WERI-Rb-1 (cell line): ENCODE measurements around the gene DST.

Source experiments
- DNase-seq: peaks from one replicate; pipeline ENCODE4 v3.0.0-alpha.2; 2020
- H3K27ac ChIP-seq: fragments of 250-450 bp; sonication (Bioruptor Pico); 2 replicates; pipeline ENCODE4 v1.5.1; 2020; ENCODE audit warnings: mild to moderate bottlenecking, moderate library complexity
- H3K27me3 ChIP-seq: fragments of 250-450 bp; sonication (Bioruptor Pico); 2 replicates; pipeline ENCODE4 v1.5.1; 2021; ENCODE audit warnings: mild to moderate bottlenecking, low read depth, moderate library complexity; ENCODE audit not compliant: insufficient read depth, severe bottlenecking
- H3K36me3 ChIP-seq: fragments of 250-450 bp; sonication (Bioruptor Pico); 2 replicates; pipeline ENCODE4 v1.5.1; 2020; ENCODE audit warnings: mild to moderate bottlenecking, moderate library complexity
- H3K4me3 ChIP-seq: 2 replicates; pipeline ENCODE4 v1.5.1; 2011; ENCODE audit warnings: low read depth, mild to moderate bottlenecking, control low read depth, low read length
- H3K9me3 ChIP-seq: fragments of 250-450 bp; sonication (Bioruptor Pico); 2 replicates; pipeline ENCODE4 v1.5.1; 2021; ENCODE audit warnings: mild to moderate bottlenecking, moderate library complexity; ENCODE audit not compliant: severe bottlenecking
- TF ChIP-seq, protein P1 (sequence below): IDR thresholded peaks from 2 replicates; pipeline ENCODE4 v1.5.1; 2011; ENCODE audit warnings: low read depth, mild to moderate bottlenecking, control low read depth, inconsistent platforms, low read length

DST gene

DNA sequence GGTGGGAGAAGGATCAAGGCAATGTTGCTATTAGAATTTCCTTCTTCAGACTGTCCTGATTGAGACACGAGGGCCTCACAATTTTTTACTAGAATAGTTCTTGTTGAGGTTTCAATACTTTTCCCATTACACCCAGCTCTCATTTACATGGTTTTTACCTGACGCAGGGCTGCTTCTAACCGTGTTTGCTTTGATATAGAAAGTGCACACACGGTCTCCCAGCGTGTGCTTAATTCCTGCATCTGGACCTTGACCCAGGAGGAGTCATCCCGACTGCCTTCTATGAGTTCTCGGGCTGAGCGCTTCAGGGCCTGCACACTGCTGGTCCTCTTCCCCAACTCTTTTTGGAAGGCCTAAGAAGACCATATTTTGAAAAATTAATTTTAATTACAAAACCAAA, 160.2 kb downstream of the DST start:
- TF ChIP-seq, protein P1, sequence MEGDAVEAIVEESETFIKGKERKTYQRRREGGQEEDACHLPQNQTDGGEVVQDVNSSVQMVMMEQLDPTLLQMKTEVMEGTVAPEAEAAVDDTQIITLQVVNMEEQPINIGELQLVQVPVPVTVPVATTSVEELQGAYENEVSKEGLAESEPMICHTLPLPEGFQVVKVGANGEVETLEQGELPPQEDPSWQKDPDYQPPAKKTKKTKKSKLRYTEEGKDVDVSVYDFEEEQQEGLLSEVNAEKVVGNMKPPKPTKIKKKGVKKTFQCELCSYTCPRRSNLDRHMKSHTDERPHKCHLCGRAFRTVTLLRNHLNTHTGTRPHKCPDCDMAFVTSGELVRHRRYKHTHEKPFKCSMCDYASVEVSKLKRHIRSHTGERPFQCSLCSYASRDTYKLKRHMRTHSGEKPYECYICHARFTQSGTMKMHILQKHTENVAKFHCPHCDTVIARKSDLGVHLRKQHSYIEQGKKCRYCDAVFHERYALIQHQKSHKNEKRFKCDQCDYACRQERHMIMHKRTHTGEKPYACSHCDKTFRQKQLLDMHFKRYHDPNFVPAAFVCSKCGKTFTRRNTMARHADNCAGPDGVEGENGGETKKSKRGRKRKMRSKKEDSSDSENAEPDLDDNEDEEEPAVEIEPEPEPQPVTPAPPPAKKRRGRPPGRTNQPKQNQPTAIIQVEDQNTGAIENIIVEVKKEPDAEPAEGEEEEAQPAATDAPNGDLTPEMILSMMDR, result no peak
- DNase-seq, result no peak
- Histone ChIP-seq H3K36me3 (peaks cover 72% of the 10 kb centered on the region), H3K27me3 (no peaks in the 10 kb centered on the region), H3K9me3 (peaks cover 4% of the 10 kb centered on the region), H3K4me3 (no peak overlapping the region), H3K27ac (no peak overlapping the region)

- TF ChIP-seq, protein P1, result no peak
- no peaks in the 10 kb centered on the region for H3K27me3 ChIP-seq
- H3K9me3 ChIP-seq, result peaks cover 4% of the 10 kb centered on the region
- H3K27ac ChIP-seq, result no peak overlapping the region
- H3K4me3 ChIP-seq, result no peak overlapping the region
- H3K36me3 ChIP-seq, result peaks cover 72% of the 10 kb centered on the region
- DNase-seq, result no peak
These were observed 160.7 kb downstream of the DST start for GRCh38 chr6:56481957-56482356.

DNA sequence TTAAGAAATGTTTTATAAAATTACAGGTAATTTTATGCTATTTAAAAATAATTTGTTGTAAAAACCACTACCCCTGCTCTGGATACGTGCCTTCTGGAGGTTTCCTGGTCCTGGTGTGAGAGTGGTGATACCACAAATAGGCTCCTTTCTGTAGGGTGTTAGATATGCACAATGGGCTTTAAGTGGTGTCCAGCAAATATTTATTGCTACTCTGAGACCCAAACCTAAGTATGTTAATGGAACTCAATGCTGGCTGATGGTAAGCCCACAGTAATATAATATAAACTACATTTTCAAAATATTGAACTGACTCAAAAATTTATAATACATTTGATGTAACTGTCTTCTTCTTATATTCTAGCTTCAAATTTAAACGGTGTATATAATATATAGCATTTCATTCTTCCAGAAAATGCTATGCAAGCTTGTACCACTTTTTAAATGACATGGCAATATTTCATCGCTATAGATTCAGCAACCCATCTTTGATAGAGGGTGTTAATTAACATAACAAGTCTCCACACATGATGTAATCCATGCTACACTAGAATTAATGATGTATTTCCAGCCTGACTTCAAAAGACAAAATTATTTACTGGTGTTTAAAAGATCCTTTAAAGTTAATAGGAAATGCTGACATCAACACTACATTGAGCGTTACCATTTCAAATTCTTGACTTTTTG, 161.9 kb downstream of the DST start:
- no peak overlapping the region for H3K4me3 ChIP-seq
- H3K36me3 ChIP-seq, result peaks cover 73% of the 10 kb centered on the region
- TF ChIP-seq, protein P1, result no peak
- no peak overlapping the region for H3K27ac ChIP-seq
- peaks cover 4% of the 10 kb centered on the region for H3K9me3 ChIP-seq
- no peak for DNase-seq
- H3K27me3 ChIP-seq, result no peaks in the 10 kb centered on the region

GRCh38 chr6:56480246-56480645, 162.4 kb downstream of the DST start:
- TF ChIP-seq, protein P1, result no peak
- no peaks in the 10 kb centered on the region for H3K27me3 ChIP-seq
- H3K4me3 ChIP-seq, result no peak overlapping the region
- H3K9me3 ChIP-seq, result peaks cover 4% of the 10 kb centered on the region
- H3K36me3 ChIP-seq, result peaks cover 75% of the 10 kb centered on the region
- DNase-seq, result no peak
- H3K27ac ChIP-seq, result no peak overlapping the region

- H3K27ac ChIP-seq, result no peak overlapping the region
- peaks cover 4% of the 10 kb centered on the region for H3K9me3 ChIP-seq
- DNase-seq, result no peak
- H3K27me3 ChIP-seq, result no peaks in the 10 kb centered on the region
- peaks cover 72% of the 10 kb centered on the region for H3K36me3 ChIP-seq
- no peak overlapping the region for H3K4me3 ChIP-seq
- TF ChIP-seq, protein P1, result no peak
These were observed 163.3 kb downstream of the DST start for GRCh38 chr6:56479381-56479780.

- no peak for DNase-seq
- Histone ChIP-seq H3K27ac (no peak overlapping the region), H3K36me3 (peaks cover 80% of the 10 kb centered on the region), H3K4me3 (no peak overlapping the region), H3K9me3 (peaks cover 4% of the 10 kb centered on the region), H3K27me3 (no peaks in the 10 kb centered on the region)
- TF ChIP-seq, protein P1, result no peak
These were observed 164.5 kb downstream of the DST start for GRCh38 chr6:56478202-56478601.
